Neural cell (in vitro differentiated cells): ENCODE results near the gene OTOR. TPM values are rescaled to one million over a fixed set of nuclear protein-coding genes. Genes with fewer than 3 reads are reported as not detected.

Experiments
- H2AFZ ChIP-seq: fragments of 200-600, 300-800 bp; sonication (generic), shearing (Covaris generic); 2 replicates; pipeline ENCODE4 v1.6.0; 2014; ENCODE audit warnings: low read depth, mild to moderate bottlenecking, antibody characterized with exemption, low read length, moderate library complexity
- H3F3A ChIP-seq: fragments of 200-600 bp; shearing (Covaris generic); 2 replicates; pipeline ENCODE4 v1.6.1; 2016; ENCODE audit warnings: mild to moderate bottlenecking, moderate library complexity, mixed read lengths, antibody characterized with exemption, low read length; ENCODE audit not compliant: insufficient read depth, poor library complexity, severe bottlenecking
- H3K27ac ChIP-seq: fragments of 200-600, 300-800 bp; sonication (generic), shearing (Covaris generic); 2 replicates; pipeline ENCODE4 v1.5.1; 2014; ENCODE audit warnings: mild to moderate bottlenecking, low read length, moderate library complexity
- H3K27me3 ChIP-seq: fragments of 300-800, 200-600 bp; sonication (generic), shearing (Covaris generic); 2 replicates; pipeline ENCODE4 v1.6.0; 2014; ENCODE audit warnings: mild to moderate bottlenecking, low read depth, low read length, moderate library complexity; ENCODE audit not compliant: insufficient read depth
- H3K36me3 ChIP-seq: fragments of 300-800, 200-600 bp; sonication (generic), shearing (Covaris generic); 2 replicates; pipeline ENCODE4 v1.5.1; 2014; ENCODE audit warnings: mild to moderate bottlenecking, antibody characterized with exemption, low read length, moderate library complexity; ENCODE audit not compliant: insufficient read depth
- H3K4me2 ChIP-seq: fragments of 300-800, 200-600 bp; sonication (generic), shearing (Covaris generic); 2 replicates; pipeline ENCODE4 v1.6.0; 2014; ENCODE audit warnings: mild to moderate bottlenecking, low read length
- H3K4me3 ChIP-seq: fragments of 300-800, 200-600 bp; sonication (generic), shearing (Covaris generic); 2 replicates; pipeline ENCODE4 v1.5.1; 2014; ENCODE audit warnings: mild to moderate bottlenecking, low read length, moderate library complexity
- H3K79me2 ChIP-seq: fragments of 200-600 bp; shearing (Covaris generic); replicated peaks from 2 replicates; pipeline ENCODE4 v1.6.0; 2014; ENCODE audit warnings: mild to moderate bottlenecking, low read length, moderate library complexity; ENCODE audit not compliant: insufficient read depth
- H3K9ac ChIP-seq: fragments of 300-800, 200-600 bp; sonication (generic), shearing (Covaris generic); 2 replicates; pipeline ENCODE4 v1.6.1; 2016; ENCODE audit warnings: mild to moderate bottlenecking, low read length, mixed read lengths
- H3K9me2 ChIP-seq: fragments of 200-600 bp; shearing (Covaris generic); 2 replicates; pipeline ENCODE4 v1.6.1; 2016; ENCODE audit warnings: mild to moderate bottlenecking, low read length, mixed read lengths; ENCODE audit not compliant: insufficient read depth
- H3K9me3 ChIP-seq: fragments of 200-600, 300-800 bp; sonication (generic), shearing (Covaris generic); 2 replicates; pipeline ENCODE4 v1.6.1; 2016; ENCODE audit warnings: mild to moderate bottlenecking, mixed run types, low read length, moderate library complexity, mixed read lengths
- H4K20me1 ChIP-seq: fragments of 200-600 bp; shearing (Covaris generic); 2 replicates; pipeline ENCODE4 v1.6.1; 2016; ENCODE audit warnings: mild to moderate bottlenecking, mixed run types; ENCODE audit not compliant: insufficient read depth
- EP300 ChIP-seq: fragments of 450-650 bp; conservative IDR thresholded peaks from 2 replicates; pipeline ENCODE4 v1.6.1; 2014; ENCODE audit warnings: antibody characterized with exemption, mild to moderate bottlenecking, moderate library complexity; ENCODE audit not compliant: poor library complexity, severe bottlenecking
- EZH2 ChIP-seq: fragments of 200-600, 300-800 bp; shearing (Covaris generic), sonication (generic); IDR thresholded peaks from 2 replicates; pipeline ENCODE4 v1.6.1; 2014; ENCODE audit warnings: antibody characterized with exemption, low read length, borderline replicate concordance, mild to moderate bottlenecking; ENCODE audit not compliant: insufficient read depth, poor library complexity, severe bottlenecking
- MXI1 ChIP-seq: fragments of 450-650 bp; conservative IDR thresholded peaks from 2 replicates; pipeline ENCODE4 v1.6.1; 2014; ENCODE audit warnings: antibody characterized with exemption, mild to moderate bottlenecking; ENCODE audit not compliant: poor library complexity, severe bottlenecking
- POLR2AphosphoS5 ChIP-seq: IDR thresholded peaks from 2 replicates; pipeline ENCODE4 v1.6.1; 2012
- RAD21 ChIP-seq: fragments of 450-650 bp; conservative IDR thresholded peaks from 2 replicates; pipeline ENCODE4 v1.6.1; 2014; ENCODE audit warnings: antibody characterized with exemption, mild to moderate bottlenecking, moderate library complexity
- SMC3 ChIP-seq: fragments of 450-650 bp; conservative IDR thresholded peaks from 2 replicates; pipeline ENCODE4 v1.6.1; 2014; ENCODE audit warnings: antibody characterized with exemption, mild to moderate bottlenecking, moderate library complexity; ENCODE audit not compliant: poor library complexity
- TAF1 ChIP-seq: IDR thresholded peaks from 2 replicates; pipeline ENCODE4 v1.6.1; 2012; ENCODE audit warnings: low read depth
- polyA plus RNA-seq: library from polyadenylated mRNA; depleted of rRNA; stranded (reverse); fragments of >200 nt; gene quantifications from 2 replicates; pipeline ENCODE4 v1.2.3, GENCODE V29; 2014
- TF ChIP-seq, protein P1 (sequence below): IDR thresholded peaks from 2 replicates; pipeline ENCODE4 v1.6.1; 2012; ENCODE audit warnings: borderline replicate concordance
- TF ChIP-seq, protein P2 (sequence below): fragments of 450-650 bp; IDR thresholded peaks from 2 replicates; pipeline ENCODE4 v1.5.1; 2014; ENCODE audit warnings: antibody characterized with exemption, mild to moderate bottlenecking, moderate library complexity; ENCODE audit not compliant: poor library complexity, severe bottlenecking

OTOR gene
- polyA plus RNA-seq, 1 donor from 2014 or later, result not detected

DNA sequence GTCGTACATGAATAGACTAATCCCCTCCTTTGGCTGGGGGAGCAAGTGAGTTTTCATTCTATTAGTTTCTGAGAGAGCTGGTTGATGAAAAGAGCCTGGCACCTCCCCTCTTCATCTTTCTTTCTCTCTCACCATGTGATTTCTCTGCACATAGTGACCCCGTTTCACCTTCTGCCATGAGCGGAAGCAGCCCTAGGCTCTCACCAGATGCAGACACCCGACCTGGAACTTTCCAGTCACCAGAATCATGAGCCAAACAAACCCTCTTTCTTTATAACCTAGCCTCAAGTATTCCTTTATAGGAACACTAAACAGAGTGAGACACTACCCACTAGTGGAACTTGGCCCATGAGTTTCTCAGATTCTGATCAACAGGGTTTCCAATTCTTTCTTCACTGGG is 16.4 kb downstream of the OTOR start:
- no peaks in the 10 kb centered on the region for H3K36me3 ChIP-seq
- no peak overlapping the region for H3K4me3 ChIP-seq
- H3K9me3 ChIP-seq, result no peaks in the 10 kb centered on the region
- no peaks in the 10 kb centered on the region for H3F3A ChIP-seq
- H3K27me3 ChIP-seq, result no peaks in the 10 kb centered on the region
- no peaks in the 10 kb centered on the region for H3K9me2 ChIP-seq
- H2AFZ ChIP-seq, result no peak overlapping the region
- TF ChIP-seq, protein P1, sequence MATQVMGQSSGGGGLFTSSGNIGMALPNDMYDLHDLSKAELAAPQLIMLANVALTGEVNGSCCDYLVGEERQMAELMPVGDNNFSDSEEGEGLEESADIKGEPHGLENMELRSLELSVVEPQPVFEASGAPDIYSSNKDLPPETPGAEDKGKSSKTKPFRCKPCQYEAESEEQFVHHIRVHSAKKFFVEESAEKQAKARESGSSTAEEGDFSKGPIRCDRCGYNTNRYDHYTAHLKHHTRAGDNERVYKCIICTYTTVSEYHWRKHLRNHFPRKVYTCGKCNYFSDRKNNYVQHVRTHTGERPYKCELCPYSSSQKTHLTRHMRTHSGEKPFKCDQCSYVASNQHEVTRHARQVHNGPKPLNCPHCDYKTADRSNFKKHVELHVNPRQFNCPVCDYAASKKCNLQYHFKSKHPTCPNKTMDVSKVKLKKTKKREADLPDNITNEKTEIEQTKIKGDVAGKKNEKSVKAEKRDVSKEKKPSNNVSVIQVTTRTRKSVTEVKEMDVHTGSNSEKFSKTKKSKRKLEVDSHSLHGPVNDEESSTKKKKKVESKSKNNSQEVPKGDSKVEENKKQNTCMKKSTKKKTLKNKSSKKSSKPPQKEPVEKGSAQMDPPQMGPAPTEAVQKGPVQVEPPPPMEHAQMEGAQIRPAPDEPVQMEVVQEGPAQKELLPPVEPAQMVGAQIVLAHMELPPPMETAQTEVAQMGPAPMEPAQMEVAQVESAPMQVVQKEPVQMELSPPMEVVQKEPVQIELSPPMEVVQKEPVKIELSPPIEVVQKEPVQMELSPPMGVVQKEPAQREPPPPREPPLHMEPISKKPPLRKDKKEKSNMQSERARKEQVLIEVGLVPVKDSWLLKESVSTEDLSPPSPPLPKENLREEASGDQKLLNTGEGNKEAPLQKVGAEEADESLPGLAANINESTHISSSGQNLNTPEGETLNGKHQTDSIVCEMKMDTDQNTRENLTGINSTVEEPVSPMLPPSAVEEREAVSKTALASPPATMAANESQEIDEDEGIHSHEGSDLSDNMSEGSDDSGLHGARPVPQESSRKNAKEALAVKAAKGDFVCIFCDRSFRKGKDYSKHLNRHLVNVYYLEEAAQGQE, result no peak
- TF ChIP-seq EZH2 (no peak), EP300 (no peak), MXI1 (no peak), SMC3 (no peak), RAD21 (no peak), POLR2AphosphoS5 (no peak), TAF1 (no peak)
- TF ChIP-seq, protein P2, sequence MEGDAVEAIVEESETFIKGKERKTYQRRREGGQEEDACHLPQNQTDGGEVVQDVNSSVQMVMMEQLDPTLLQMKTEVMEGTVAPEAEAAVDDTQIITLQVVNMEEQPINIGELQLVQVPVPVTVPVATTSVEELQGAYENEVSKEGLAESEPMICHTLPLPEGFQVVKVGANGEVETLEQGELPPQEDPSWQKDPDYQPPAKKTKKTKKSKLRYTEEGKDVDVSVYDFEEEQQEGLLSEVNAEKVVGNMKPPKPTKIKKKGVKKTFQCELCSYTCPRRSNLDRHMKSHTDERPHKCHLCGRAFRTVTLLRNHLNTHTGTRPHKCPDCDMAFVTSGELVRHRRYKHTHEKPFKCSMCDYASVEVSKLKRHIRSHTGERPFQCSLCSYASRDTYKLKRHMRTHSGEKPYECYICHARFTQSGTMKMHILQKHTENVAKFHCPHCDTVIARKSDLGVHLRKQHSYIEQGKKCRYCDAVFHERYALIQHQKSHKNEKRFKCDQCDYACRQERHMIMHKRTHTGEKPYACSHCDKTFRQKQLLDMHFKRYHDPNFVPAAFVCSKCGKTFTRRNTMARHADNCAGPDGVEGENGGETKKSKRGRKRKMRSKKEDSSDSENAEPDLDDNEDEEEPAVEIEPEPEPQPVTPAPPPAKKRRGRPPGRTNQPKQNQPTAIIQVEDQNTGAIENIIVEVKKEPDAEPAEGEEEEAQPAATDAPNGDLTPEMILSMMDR, result no peak
- no peaks in the 10 kb centered on the region for H4K20me1 ChIP-seq
- H3K27ac ChIP-seq, result no peak overlapping the region
- H3K4me2 ChIP-seq, result no peak overlapping the region
- no peaks in the 10 kb centered on the region for H3K79me2 ChIP-seq
- H3K9ac ChIP-seq, result no peak overlapping the region

DNA sequence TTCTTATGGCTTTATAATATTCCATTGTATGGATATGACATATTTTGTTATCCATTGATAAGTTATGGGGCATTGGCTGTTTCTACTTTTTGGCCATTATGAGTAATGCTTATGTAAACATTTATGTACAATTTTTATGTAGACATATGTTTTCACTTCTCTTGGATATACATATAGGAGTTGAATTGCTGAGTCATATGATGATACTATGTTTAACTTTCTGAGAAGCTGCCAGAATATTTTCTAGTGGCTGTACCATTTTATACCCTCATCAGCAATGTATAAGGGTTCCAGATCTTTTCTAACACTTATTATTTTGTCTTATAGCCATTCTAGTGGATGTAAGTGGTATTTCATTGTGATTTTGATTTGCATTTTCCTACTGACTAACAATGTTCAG is 23.1 kb downstream of the OTOR start:
- H3K4me2 ChIP-seq, result no peak overlapping the region
- TF ChIP-seq, protein P1, result no peak
- TF ChIP-seq, protein P2, result no peak
- TF ChIP-seq POLR2AphosphoS5, result no peak
- no peak for TF ChIP-seq RAD21
- TF ChIP-seq TAF1, result no peak
- TF ChIP-seq SMC3, result no peak
- TF ChIP-seq MXI1, result no peak
- TF ChIP-seq EZH2, result no peak
- TF ChIP-seq EP300, result no peak
- H3K9ac ChIP-seq, result no peak overlapping the region

More for the DNA sequence above, 23.1 kb downstream of the OTOR start:
- no peaks in the 10 kb centered on the region for H3K9me2 ChIP-seq
- no peaks in the 10 kb centered on the region for H4K20me1 ChIP-seq
- no peak overlapping the region for H2AFZ ChIP-seq
- no peaks in the 10 kb centered on the region for H3K36me3 ChIP-seq
- H3K4me3 ChIP-seq, result no peak overlapping the region
- no peaks in the 10 kb centered on the region for H3K79me2 ChIP-seq
- no peaks in the 10 kb centered on the region for H3F3A ChIP-seq
- no peak overlapping the region for H3K27ac ChIP-seq
- H3K9me3 ChIP-seq, result no peaks in the 10 kb centered on the region
- H3K27me3 ChIP-seq, result no peaks in the 10 kb centered on the region
